Thoracic aorta (tissue), 2 donors: ENCODE results near the gene RPP30. TPM values are rescaled to one million over a fixed set of nuclear protein-coding genes. Genes with fewer than 3 reads are reported as not detected.

Experiments used
- ATAC-seq: fragments of 150-250 bp; one replicate; pipeline ENCODE4 v1.8.0; 2017; ENCODE audit warnings: low read depth; ENCODE audit not compliant: insufficient number of reproducible peaks, low FRiP score
- DNase-seq: peaks from one replicate; pipeline ENCODE4 v3.0.0-alpha.2; 2020; ENCODE audit warnings: low spot score
- H3K27ac ChIP-seq, 2 donors: fragments of 200-600 bp; sonication (generic); 1 replicate in 1 of 2; 2 replicates in 1 of 2; pipeline ENCODE4 v1.5.1; 2016; ENCODE audit warnings: mild to moderate bottlenecking in 2 of 2, moderate library complexity in 2 of 2
- H3K27me3 ChIP-seq: fragments of 200-600 bp; sonication (generic); replicated peaks from 2 replicates; pipeline ENCODE4 v1.6.0; 2016; ENCODE audit warnings: mild to moderate bottlenecking; ENCODE audit not compliant: insufficient read depth
- H3K36me3 ChIP-seq: fragments of 200-600 bp; sonication (generic); one replicate; pipeline ENCODE4 v1.5.1; 2016
- H3K4me1 ChIP-seq, 2 donors: fragments of 200-600 bp; sonication (generic); 1 replicate in 1 of 2; 2 replicates in 1 of 2; pipeline versions ENCODE4 v1.5.1 to v1.6.0; 2016; ENCODE audit warnings: low read depth in 2 of 2, mild to moderate bottlenecking in 1 of 2; ENCODE audit not compliant: control insufficient read depth in 1 of 2
- H3K4me3 ChIP-seq: fragments of 200-600 bp; sonication (generic); 2 replicates; pipeline ENCODE4 v1.5.1; 2016; ENCODE audit warnings: mild to moderate bottlenecking
- H3K9me3 ChIP-seq: fragments of 200-600 bp; sonication (generic); 2 replicates; pipeline ENCODE4 v1.5.1; 2016
- CTCF ChIP-seq: fragments of 200-600 bp; sonication (generic); IDR thresholded peaks from one replicate; pipeline ENCODE4 v1.5.1; 2019; ENCODE audit warnings: antibody characterized with exemption
- total RNA-seq, 2 donors: library from RNA; depleted of rRNA; stranded (reverse); fragments of >200 nt; gene quantifications; one replicate each; pipeline versions ENCODE4 v1.1.0 to v1.2.3, GENCODE V29; 2016

The RPP30 gene
- total RNA-seq, 2 donors from 2014 or later: 19.0 to 33.7 TPM

GRCh38 chr10:90930971-90931871 is 59.4 kb downstream of the RPP30 start:
- Histone ChIP-seq H3K4me1 (peaks cover 19 to 44% of the 10 kb centered on the region in 2 donors), H3K9me3 (no peaks in the 10 kb centered on the region), H3K4me3 (no peak overlapping the region), H3K27ac (peak overlapping the region; percentile 82 to 85), H3K36me3 (no peaks in the 10 kb centered on the region), H3K27me3 (no peaks in the 10 kb centered on the region)
- peak; percentile 78 for ATAC-seq
- DNase-seq: no peak
- TF ChIP-seq CTCF: no peak

GRCh38 chr10:90935581-90936275 is 64.0 kb downstream of the RPP30 start:
- Histone ChIP-seq H3K4me3 (peak overlapping the region; percentile 1), H3K9me3 (no peaks in the 10 kb centered on the region), H3K4me1 (peaks cover 8 to 33% of the 10 kb centered on the region in 2 donors), H3K36me3 (no peaks in the 10 kb centered on the region), H3K27ac (peak overlapping the region in 1 of 2 donors; percentile 51), H3K27me3 (no peaks in the 10 kb centered on the region)
- no peak for TF ChIP-seq CTCF
- no peak for DNase-seq
- no peak for ATAC-seq

DNA sequence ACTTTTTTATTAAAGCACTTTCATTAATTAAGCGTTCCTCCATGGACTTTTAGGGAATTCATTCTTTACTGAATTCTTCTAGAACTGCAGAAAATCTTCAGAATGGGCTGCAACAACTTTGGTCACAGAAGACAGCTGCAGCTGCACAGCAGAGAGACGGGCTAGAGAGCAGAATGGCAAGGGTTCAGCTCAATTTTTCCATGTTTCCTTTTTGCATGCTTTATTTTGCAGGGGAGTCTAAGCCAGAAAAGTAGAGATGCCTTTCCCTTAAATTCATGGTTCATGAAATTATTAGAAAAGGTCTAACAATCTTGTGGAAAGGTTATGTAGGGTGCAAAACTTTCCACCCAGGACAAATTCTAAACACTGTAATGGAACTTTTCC is 64.5 kb downstream of the RPP30 start:
- Histone ChIP-seq H3K27ac (no peak overlapping the region), H3K36me3 (no peaks in the 10 kb centered on the region), H3K27me3 (no peaks in the 10 kb centered on the region), H3K9me3 (no peaks in the 10 kb centered on the region), H3K4me3 (no peak overlapping the region), H3K4me1 (peaks cover 5 to 28% of the 10 kb centered on the region in 2 donors)
- DNase-seq (no peak), ATAC-seq (no peak)
- TF ChIP-seq CTCF: no peak

GRCh38 chr10:90937645-90938258 is 66.0 kb downstream of the RPP30 start:
- H3K9me3 ChIP-seq: no peaks in the 10 kb centered on the region
- H3K27ac ChIP-seq: no peak overlapping the region
- H3K4me3 ChIP-seq: no peak overlapping the region
- ATAC-seq: no peak
- no peak for DNase-seq
- no peaks in the 10 kb centered on the region for H3K27me3 ChIP-seq
- H3K4me1 ChIP-seq: peaks cover 0 to 21% of the 10 kb centered on the region in 2 donors
- no peak for TF ChIP-seq CTCF
- no peaks in the 10 kb centered on the region for H3K36me3 ChIP-seq

DNA sequence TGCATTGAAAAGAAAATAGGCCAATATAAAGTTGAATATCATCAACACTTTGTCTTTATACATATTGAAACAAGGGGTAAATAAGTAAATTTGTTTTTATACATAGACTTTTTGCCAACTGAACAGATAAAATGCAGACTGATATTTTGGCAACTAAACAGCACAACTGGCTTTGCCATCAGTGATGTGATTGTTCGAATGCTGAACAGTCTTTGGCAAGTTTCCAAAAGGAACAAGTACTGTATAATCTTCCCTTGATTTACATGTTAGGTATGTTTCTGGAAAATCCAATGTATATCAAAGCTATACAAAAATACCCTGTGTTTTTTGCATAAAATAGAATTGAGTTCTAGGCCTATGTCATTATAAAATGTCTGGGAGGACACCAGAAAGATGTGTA is 67.3 kb downstream of the RPP30 start:
- Histone ChIP-seq H3K36me3 (no peaks in the 10 kb centered on the region), H3K27me3 (no peaks in the 10 kb centered on the region), H3K9me3 (no peaks in the 10 kb centered on the region), H3K4me3 (no peak overlapping the region), H3K27ac (no peak overlapping the region), H3K4me1 (peaks cover 0 to 21% of the 10 kb centered on the region in 2 donors)
- TF ChIP-seq CTCF: no peak
- no peak for ATAC-seq
- no peak for DNase-seq
